Left lung (tissue), 10 donors: Measurements from ENCODE around the gene HSD11B2. TPM values are rescaled to one million over a fixed set of nuclear protein-coding genes. Genes with fewer than 3 reads are reported as not detected.
A peak's percentile ranks its signal among the peaks of the same experiment; 100 is the strongest.

Experiments
- ATAC-seq: fragments of 200-7000 bp; cut with Tn5 transposase; one replicate; pipeline ENCODE4 v1.9.1; 2020; ENCODE audit warnings: moderate library complexity
- DNase-seq, 4 donors: peaks; one replicate each; pipeline ENCODE4 v3.0.0-alpha.2; 2013 to 2020
- H3K27ac ChIP-seq, 2 donors: fragments of 200-600 bp; sonication (generic) in 1 of 2; one replicate each; pipeline versions ENCODE4 v1.5.0 to v1.8.0; 2020 to 2021
- H3K27me3 ChIP-seq, 2 donors: fragments of 200-600 bp; sonication (generic) in 1 of 2; one replicate each; pipeline versions ENCODE4 v1.5.0 to v1.8.0; 2020 to 2021
- H3K36me3 ChIP-seq, 2 donors: fragments of 200-600 bp; sonication (generic) in 1 of 2; one replicate each; pipeline versions ENCODE4 v1.5.0 to v1.8.0; 2020 to 2021
- H3K4me1 ChIP-seq, 2 donors: fragments of 200-600 bp; one replicate each; pipeline ENCODE4 v1.8.0; 2021
- H3K4me3 ChIP-seq, 2 donors: fragments of 200-600 bp; sonication (generic) in 1 of 2; one replicate each; pipeline versions ENCODE4 v1.5.0 to v1.8.0; 2020 to 2021; ENCODE audit warnings: mild to moderate bottlenecking in 1 of 2
- H3K9me3 ChIP-seq, 2 donors: fragments of 200-600 bp; sonication (generic) in 1 of 2; one replicate each; pipeline versions ENCODE4 v1.5.0 to v1.8.0; 2020 to 2021
- intact Hi-C, 2 donors: fragments of 100-400 bp; cut with DNase I; formaldehyde crosslinking; loops; one replicate each; pipeline versions ENCODE4 v1.11.2 to v1.14.2; 2022
- polyA plus RNA-seq, 6 donors: library from polyadenylated mRNA; unstranded; fragments of 120-200 nt; gene quantifications; one replicate each; pipeline ENCODE4 v1.2.1, GENCODE V29; 2013; ENCODE audit not compliant: insufficient read length in 6 of 6
- total RNA-seq, 2 donors: library from RNA; stranded (reverse); fragmentation: NEBNext Ultra II Directional; extraction: Animal tissue kit (Norgen Biotek cat#: 25700); gene quantifications; one replicate each; pipeline ENCODE4 v1.2.1, GENCODE V29; 2021
- TF ChIP-seq, protein P1 (sequence below), 2 donors: fragments of 200-600 bp; sonication (generic) in 1 of 2; IDR thresholded peaks; one replicate each; pipeline versions ENCODE4 v1.5.0 to v1.8.0; 2021; ENCODE audit warnings: antibody characterized with exemption in 2 of 2
- donor health status: DM: no; HTN: yes; CAD: no.
- donor health status: DM: no; HTN: no; CAD: no.

The HSD11B2 gene
- total and polyA plus RNA-seq, 8 donors, result 2.5 to 81.1 (median 54.7) TPM

- Histone ChIP-seq H3K27ac (no peak overlapping the region), H3K4me1 (peaks cover 29 to 99% of the 10 kb centered on the region in 2 donors), H3K9me3 (no peaks in the 10 kb centered on the region), H3K36me3 (peaks cover 0 to 3% of the 10 kb centered on the region in 2 donors), H3K27me3 (no peaks in the 10 kb centered on the region), H3K4me3 (no peak overlapping the region)
- ATAC-seq (no peak), DNase-seq (peak in 1 of 4 donors; percentile 41)
- intact Hi-C loops, result no loop called here
- TF ChIP-seq, protein P1, sequence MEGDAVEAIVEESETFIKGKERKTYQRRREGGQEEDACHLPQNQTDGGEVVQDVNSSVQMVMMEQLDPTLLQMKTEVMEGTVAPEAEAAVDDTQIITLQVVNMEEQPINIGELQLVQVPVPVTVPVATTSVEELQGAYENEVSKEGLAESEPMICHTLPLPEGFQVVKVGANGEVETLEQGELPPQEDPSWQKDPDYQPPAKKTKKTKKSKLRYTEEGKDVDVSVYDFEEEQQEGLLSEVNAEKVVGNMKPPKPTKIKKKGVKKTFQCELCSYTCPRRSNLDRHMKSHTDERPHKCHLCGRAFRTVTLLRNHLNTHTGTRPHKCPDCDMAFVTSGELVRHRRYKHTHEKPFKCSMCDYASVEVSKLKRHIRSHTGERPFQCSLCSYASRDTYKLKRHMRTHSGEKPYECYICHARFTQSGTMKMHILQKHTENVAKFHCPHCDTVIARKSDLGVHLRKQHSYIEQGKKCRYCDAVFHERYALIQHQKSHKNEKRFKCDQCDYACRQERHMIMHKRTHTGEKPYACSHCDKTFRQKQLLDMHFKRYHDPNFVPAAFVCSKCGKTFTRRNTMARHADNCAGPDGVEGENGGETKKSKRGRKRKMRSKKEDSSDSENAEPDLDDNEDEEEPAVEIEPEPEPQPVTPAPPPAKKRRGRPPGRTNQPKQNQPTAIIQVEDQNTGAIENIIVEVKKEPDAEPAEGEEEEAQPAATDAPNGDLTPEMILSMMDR (IDR thresholded peaks at IDR 0.05), result no peak
Observed at GRCh38 chr16:67471758-67472384, 41.0 kb downstream of the HSD11B2 start.

GRCh38 chr16:67474551-67475455, 43.9 kb downstream of the HSD11B2 start:
- TF ChIP-seq, protein P1 (IDR thresholded peaks at IDR 0.05), result no peak
- intact Hi-C loops, result no loop called here
- H3K9me3 ChIP-seq, result no peaks in the 10 kb centered on the region
- DNase-seq, result no peak
- no peak for ATAC-seq
- peaks cover 0 to 18% of the 10 kb centered on the region in 2 donors for H3K36me3 ChIP-seq
- peaks cover 34 to 99% of the 10 kb centered on the region in 2 donors for H3K4me1 ChIP-seq
- H3K27ac ChIP-seq, result peak overlapping the region in 1 of 2 donors; percentile 5
- no peak overlapping the region for H3K4me3 ChIP-seq
- H3K27me3 ChIP-seq, result no peaks in the 10 kb centered on the region

GRCh38 chr16:67477960-67478554, 47.1 kb downstream of the HSD11B2 start:
- no peak for DNase-seq
- Histone ChIP-seq H3K36me3 (peaks cover 0 to 18% of the 10 kb centered on the region in 2 donors), H3K27me3 (no peaks in the 10 kb centered on the region), H3K27ac (no peak overlapping the region), H3K4me1 (peaks cover 33 to 85% of the 10 kb centered on the region in 2 donors), H3K4me3 (peak overlapping the region in 1 of 2 donors; percentile 84), H3K9me3 (no peaks in the 10 kb centered on the region)
- intact Hi-C loops, result no loop called here
- ATAC-seq, result peak; percentile 26
- TF ChIP-seq, protein P1 (IDR thresholded peaks at IDR 0.05), result no peak

- H3K4me3 ChIP-seq, result peak within 1 kb of the TSS; percentile 84 to 98
- H3K9me3 ChIP-seq, result no peaks in the 10 kb centered on the region
- peaks cover 0 to 15% of the 10 kb centered on the region in 2 donors for H3K36me3 ChIP-seq
- peaks cover 26 to 79% of the 10 kb centered on the region in 2 donors for H3K4me1 ChIP-seq
- DNase-seq (peak; percentile 98 to 100 (median 99)), ATAC-seq (peak; percentile 92)
- peak within 1 kb of the TSS; percentile 96 to 97 for H3K27ac ChIP-seq
- TF ChIP-seq, protein P1 (IDR thresholded peaks at IDR 0.05), result peak; percentile 69 to 88
- H3K27me3 ChIP-seq, result no peaks in the 10 kb centered on the region
- intact Hi-C loops, result no loop called here
Observed at GRCh38 chr16:67480833-67481560, 50.1 kb downstream of the HSD11B2 start, which contains the start of gene ATP6V0D1. TSS of gene ATP6V0D1 (minus strand) at chr16:67481157. CDS start at chr16:67481086, 71 bp downstream.
